GM12875 (cell line): ENCODE data around the gene ZBTB39.

Experiments
- H3K4me3 ChIP-seq: one replicate; pipeline ENCODE4 v1.5.1; 2011; ENCODE audit warnings: low read depth, low read length, control low read depth
- TF ChIP-seq, protein P1 (sequence below): IDR thresholded peaks from 2 replicates; pipeline ENCODE4 v1.5.1; 2011; ENCODE audit warnings: low read depth, mild to moderate bottlenecking, control low read depth, inconsistent platforms, low read length, moderate library complexity, borderline replicate concordance; ENCODE audit not compliant: insufficient read depth

ZBTB39 gene

GRCh38 chr12:57016348-57016747 is 10.0 kb upstream of the ZBTB39 start, which contains the start of gene TAC3:
TSS of gene TAC3 (minus strand) at chr12:57016529. CDS start at chr12:57015797, 732 bp downstream.
- no peak within 1 kb of the TSS for H3K4me3 ChIP-seq
- TF ChIP-seq, protein P1, sequence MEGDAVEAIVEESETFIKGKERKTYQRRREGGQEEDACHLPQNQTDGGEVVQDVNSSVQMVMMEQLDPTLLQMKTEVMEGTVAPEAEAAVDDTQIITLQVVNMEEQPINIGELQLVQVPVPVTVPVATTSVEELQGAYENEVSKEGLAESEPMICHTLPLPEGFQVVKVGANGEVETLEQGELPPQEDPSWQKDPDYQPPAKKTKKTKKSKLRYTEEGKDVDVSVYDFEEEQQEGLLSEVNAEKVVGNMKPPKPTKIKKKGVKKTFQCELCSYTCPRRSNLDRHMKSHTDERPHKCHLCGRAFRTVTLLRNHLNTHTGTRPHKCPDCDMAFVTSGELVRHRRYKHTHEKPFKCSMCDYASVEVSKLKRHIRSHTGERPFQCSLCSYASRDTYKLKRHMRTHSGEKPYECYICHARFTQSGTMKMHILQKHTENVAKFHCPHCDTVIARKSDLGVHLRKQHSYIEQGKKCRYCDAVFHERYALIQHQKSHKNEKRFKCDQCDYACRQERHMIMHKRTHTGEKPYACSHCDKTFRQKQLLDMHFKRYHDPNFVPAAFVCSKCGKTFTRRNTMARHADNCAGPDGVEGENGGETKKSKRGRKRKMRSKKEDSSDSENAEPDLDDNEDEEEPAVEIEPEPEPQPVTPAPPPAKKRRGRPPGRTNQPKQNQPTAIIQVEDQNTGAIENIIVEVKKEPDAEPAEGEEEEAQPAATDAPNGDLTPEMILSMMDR, result no peak

GRCh38 chr12:57012600-57013465 is 6.5 kb upstream of the ZBTB39 start:
- TF ChIP-seq, protein P1, result no peak
- H3K4me3 ChIP-seq, result no peak overlapping the region

- TF ChIP-seq, protein P1, result no peak
- no peak overlapping the region for H3K4me3 ChIP-seq
Observed at GRCh38 chr12:57011438-57012424, 5.4 kb upstream of the ZBTB39 start.

GRCh38 chr12:57010627-57011247 is 4.4 kb upstream of the ZBTB39 start:
- TF ChIP-seq, protein P1, result no peak
- H3K4me3 ChIP-seq, result no peak overlapping the region

DNA sequence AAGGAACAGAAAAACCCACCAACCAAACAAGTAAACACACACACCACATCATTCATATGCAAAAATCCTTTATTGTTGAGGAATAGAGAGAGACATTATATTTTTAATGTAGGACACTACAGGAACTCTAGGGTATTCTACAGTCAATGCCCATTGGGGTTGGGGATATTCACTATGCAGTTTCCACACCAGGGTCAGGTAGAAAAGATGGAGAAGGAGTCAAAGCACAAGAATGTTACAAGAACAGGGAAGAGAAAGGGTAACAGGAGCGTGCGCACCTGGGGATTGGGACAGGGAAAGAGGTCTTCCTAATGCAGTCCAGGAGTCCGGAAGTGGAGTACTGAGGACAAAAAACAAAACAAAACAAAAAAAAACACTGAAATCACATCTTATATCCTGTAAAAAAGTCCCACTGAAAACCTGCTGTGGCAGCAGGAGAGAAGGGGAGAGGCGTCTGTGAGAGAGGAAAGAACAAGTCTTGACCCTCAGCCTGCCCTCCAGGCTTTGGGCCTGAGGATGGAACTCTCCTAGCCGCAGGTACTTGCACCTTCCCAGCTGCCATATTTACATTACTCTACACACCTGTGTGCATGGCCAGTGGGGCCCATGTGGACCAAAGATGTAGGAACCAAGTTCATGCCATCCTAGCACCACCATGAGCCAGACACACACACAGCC is 3.7 kb upstream of the ZBTB39 start:
- TF ChIP-seq, protein P1, result no peak
- H3K4me3 ChIP-seq, result no peak overlapping the region

DNA sequence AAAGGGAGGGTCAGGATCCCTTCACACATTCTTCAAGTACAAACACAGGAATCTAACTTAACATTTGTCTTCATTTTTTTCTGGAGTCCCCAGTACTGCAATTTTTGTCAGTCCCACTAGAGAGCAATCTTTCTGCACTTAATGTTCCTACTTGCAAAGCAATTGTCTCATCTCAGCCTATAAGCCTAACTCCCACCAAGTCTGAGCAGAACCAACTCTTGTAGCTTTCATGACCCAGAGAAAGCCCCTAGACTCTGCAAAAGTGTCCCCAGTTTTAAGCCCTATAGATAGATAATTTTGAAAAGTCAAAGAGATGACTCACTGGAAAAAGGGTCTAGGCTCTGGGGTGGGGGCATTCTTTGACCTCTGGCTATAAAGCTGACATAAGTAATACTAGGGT is 1.8 kb upstream of the ZBTB39 start:
- no peak overlapping the region for H3K4me3 ChIP-seq
- TF ChIP-seq, protein P1, result peak; percentile 62; the same call in 1 of the 2 replicates
